Measurements from ENCODE around the gene GPR137. TPM values are rescaled to one million over a fixed set of nuclear protein-coding genes. Genes with fewer than 3 reads are reported as not detected.

GPR137 gene
- total RNA-seq, 1 donor from 2014 or later = 4.9 TPM

DNA sequence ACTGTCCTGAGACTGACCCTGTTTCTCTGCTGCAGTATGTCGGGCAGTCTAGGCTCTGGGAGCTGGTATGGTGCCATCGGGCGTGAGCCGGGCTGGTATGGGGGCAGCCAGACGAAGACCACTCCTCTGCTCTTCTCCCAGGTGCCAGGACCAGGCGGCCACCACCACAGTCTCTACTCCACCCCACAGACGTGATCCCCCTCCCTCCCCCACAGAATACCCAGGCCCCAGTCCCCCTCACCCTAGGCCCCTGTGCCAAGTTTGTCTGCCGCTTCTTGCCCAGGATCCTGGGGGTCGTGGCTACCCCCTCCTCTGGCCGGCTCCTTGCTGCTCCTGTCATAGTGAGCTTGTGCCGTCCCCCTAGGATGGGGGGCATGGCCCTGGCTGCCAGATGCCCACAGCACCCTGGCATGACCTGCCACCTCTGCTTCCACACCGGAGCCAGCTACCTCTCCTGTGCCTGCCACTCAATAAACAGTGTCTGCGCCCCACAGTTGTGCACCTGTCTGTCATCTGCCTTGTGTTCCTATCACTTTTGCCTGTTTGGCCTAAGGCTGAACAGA is 3.4 kb downstream of the GPR137 start:
- peaks cover 57% of the 10 kb centered on the region for H3K27me3 ChIP-seq

DNA sequence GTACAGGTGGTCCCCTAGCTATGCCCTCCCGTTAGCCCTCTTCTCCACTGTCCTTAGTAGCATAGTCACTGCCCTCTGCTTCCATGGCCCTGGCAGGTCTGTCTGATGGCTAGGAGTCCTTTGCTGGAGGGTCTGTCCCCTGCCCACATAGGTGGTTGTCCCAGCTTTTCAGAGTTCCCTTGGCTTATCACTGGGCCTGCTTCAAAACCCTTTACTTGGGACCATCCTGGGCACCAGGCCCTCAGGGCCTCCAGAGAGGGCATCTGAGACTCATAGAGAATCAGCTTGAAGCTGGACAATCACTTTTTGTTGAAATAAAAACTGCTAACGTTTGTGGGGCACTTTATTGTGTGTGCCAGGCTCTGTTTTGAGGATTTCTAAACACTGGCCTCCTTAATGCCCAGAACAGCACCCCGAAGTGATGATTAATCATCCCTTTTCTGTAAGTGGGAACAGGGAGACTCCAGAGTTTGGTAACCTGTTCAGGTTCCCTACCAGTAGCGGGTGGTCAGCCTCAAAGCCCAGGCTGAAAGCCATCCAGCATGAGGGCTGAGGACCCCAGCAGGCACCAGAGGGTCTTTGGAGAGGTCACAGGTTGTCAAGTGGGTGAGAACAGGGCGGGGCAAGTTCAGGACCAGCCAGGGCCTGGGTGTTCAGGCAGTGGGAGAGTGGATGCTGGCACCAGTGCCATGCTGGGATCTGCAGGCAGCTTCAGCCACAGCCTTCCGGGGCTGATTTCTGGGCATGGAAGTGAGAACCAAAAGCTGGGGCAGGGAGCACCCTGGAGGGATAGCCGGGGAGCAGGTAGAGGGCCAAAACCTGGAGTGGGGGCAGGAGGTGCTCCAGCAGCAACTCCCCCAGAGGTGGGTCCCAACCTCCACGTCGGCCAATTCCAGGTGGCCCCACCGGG is 5.0 kb downstream of the GPR137 start:
- peaks cover 14% of the 10 kb centered on the region for H3K4me1 ChIP-seq
- no peaks in the 10 kb centered on the region for H3K9me3 ChIP-seq (ENCODE audit: low read depth)

More for the DNA sequence above, 3.4 kb downstream of the GPR137 start:
- no peak overlapping the region for H3K9ac ChIP-seq
- Mint-ChIP-seq H3K4me3 (peak overlapping the region; percentile 46), H3K36me3 (peaks cover 4% of the 10 kb centered on the region), H3K27me3 (ENCODE audit: insufficient read depth, low read depth) (peaks cover 44% of the 10 kb centered on the region), H3K27ac (no peak overlapping the region), H3K4me1 (peaks cover 17% of the 10 kb centered on the region), H3K9me3 (peaks cover 2% of the 10 kb centered on the region)
- H3K27ac ChIP-seq = no peak overlapping the region
- no peak overlapping the region for H3K4me2 ChIP-seq
- no peaks in the 10 kb centered on the region for H3F3A ChIP-seq (ENCODE audit: low read depth)
- H3K4me1 ChIP-seq = peaks cover 14% of the 10 kb centered on the region
- H3K4me3 ChIP-seq = no peak overlapping the region
- no peaks in the 10 kb centered on the region for H3K36me3 ChIP-seq
- H4K20me1 ChIP-seq (ENCODE audit: low read depth) = peaks cover 31% of the 10 kb centered on the region
- no peak for TF ChIP-seq EZH2phosphoT487 (IDR thresholded peaks at IDR 0.05)
- TF ChIP-seq EZH2 (IDR thresholded peaks at IDR 0.05) = no peak
- TF ChIP-seq, protein P1, sequence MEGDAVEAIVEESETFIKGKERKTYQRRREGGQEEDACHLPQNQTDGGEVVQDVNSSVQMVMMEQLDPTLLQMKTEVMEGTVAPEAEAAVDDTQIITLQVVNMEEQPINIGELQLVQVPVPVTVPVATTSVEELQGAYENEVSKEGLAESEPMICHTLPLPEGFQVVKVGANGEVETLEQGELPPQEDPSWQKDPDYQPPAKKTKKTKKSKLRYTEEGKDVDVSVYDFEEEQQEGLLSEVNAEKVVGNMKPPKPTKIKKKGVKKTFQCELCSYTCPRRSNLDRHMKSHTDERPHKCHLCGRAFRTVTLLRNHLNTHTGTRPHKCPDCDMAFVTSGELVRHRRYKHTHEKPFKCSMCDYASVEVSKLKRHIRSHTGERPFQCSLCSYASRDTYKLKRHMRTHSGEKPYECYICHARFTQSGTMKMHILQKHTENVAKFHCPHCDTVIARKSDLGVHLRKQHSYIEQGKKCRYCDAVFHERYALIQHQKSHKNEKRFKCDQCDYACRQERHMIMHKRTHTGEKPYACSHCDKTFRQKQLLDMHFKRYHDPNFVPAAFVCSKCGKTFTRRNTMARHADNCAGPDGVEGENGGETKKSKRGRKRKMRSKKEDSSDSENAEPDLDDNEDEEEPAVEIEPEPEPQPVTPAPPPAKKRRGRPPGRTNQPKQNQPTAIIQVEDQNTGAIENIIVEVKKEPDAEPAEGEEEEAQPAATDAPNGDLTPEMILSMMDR (IDR thresholded peaks at IDR 0.05) = no peak
- no peaks in the 10 kb centered on the region for H3K79me2 ChIP-seq (ENCODE audit: low read depth)
- no peak for DNase-seq (ENCODE audit: low spot score)
- H2AFZ ChIP-seq (replicated peaks) = no peak overlapping the region
- no peaks in the 10 kb centered on the region for H3K9me3 ChIP-seq (ENCODE audit: low read depth)

DNA sequence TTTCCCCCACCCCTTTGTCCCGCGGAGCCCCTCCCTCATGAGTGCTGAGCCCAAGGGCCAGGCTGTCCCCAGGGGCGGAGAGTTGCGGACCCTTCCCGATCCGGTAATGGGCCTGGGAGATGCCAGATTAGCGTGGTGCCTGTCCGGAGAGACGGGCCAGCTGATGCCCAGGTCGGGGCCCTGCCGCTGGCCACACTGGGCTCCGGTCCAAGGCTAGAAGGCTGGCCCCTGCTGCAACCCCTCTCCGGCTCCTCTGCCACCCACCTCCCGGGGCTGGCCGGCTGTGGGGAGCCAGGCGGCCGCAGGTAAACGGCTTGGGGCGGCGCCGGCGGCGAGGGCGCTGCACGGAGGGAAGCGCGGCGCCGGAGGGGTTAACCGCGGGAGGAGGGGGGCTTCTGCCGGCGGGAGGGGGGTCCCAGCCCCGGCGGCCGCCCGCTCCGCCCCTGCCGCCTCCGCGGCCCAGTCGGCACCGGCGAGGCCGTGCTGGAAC is 5.7 kb downstream of the GPR137 start, which contains the start of gene KCNK4:
Gene KCNK4 (plus strand): TSS at position 41 of the 490 bp plus-strand sequence. CDS start 1,717 bp downstream, outside the sequence.
- Histone ChIP-seq H3K27ac (no peak within 1 kb of the TSS), H3K79me2 (ENCODE audit: low read depth) (no peaks in the 10 kb centered on the region), H3K36me3 (no peaks in the 10 kb centered on the region), H3K9me3 (ENCODE audit: low read depth) (no peaks in the 10 kb centered on the region), H3F3A (ENCODE audit: low read depth) (no peaks in the 10 kb centered on the region), H4K20me1 (ENCODE audit: low read depth) (peaks cover 31% of the 10 kb centered on the region), H3K27me3 (peaks cover 79% of the 10 kb centered on the region), H2AFZ (replicated peaks) (no peak within 1 kb of the TSS), H3K9ac (no peak within 1 kb of the TSS), H3K4me3 (peak within 1 kb of the TSS; percentile 44), H3K4me2 (peak within 1 kb of the TSS; percentile 85), H3K4me1 (peaks cover 10% of the 10 kb centered on the region)
- peak; percentile 42 for DNase-seq (ENCODE audit: low spot score)
- peaks cover 4% of the 10 kb centered on the region for H3K36me3 Mint-ChIP-seq
- TF ChIP-seq EZH2phosphoT487 (IDR thresholded peaks at IDR 0.05) = peak; percentile 92
- peak; percentile 90 for TF ChIP-seq EZH2 (IDR thresholded peaks at IDR 0.05)
- TF ChIP-seq, protein P1 (IDR thresholded peaks at IDR 0.05) = no peak
- H3K9me3 Mint-ChIP-seq = peaks cover 2% of the 10 kb centered on the region
- H3K27me3 Mint-ChIP-seq (ENCODE audit: insufficient read depth, low read depth) = peaks cover 61% of the 10 kb centered on the region
- H3K4me3 Mint-ChIP-seq = peak within 1 kb of the TSS; percentile 80
- peaks cover 15% of the 10 kb centered on the region for H3K4me1 Mint-ChIP-seq
- no peak within 1 kb of the TSS for H3K27ac Mint-ChIP-seq

More for the DNA sequence above, 5.0 kb downstream of the GPR137 start:
- no peak overlapping the region for H3K27ac Mint-ChIP-seq
- no peak overlapping the region for H3K27ac ChIP-seq
- peaks cover 17% of the 10 kb centered on the region for H3K4me1 Mint-ChIP-seq
- no peaks in the 10 kb centered on the region for H3K79me2 ChIP-seq (ENCODE audit: low read depth)
- H3K4me2 ChIP-seq = peak overlapping the region; percentile 85
- peaks cover 31% of the 10 kb centered on the region for H4K20me1 ChIP-seq (ENCODE audit: low read depth)
- H3K36me3 Mint-ChIP-seq = peaks cover 4% of the 10 kb centered on the region
- no peaks in the 10 kb centered on the region for H3F3A ChIP-seq (ENCODE audit: low read depth)
- TF ChIP-seq EZH2 (IDR thresholded peaks at IDR 0.05) = no peak
- TF ChIP-seq EZH2phosphoT487 (IDR thresholded peaks at IDR 0.05) = no peak
- TF ChIP-seq, protein P1 (IDR thresholded peaks at IDR 0.05) = no peak
- peaks cover 2% of the 10 kb centered on the region for H3K9me3 Mint-ChIP-seq
- H3K9ac ChIP-seq = no peak overlapping the region
- no peak overlapping the region for H2AFZ ChIP-seq (replicated peaks)
- no peak overlapping the region for H3K4me3 ChIP-seq
- H3K27me3 ChIP-seq = peaks cover 72% of the 10 kb centered on the region
- peak overlapping the region; percentile 80 for H3K4me3 Mint-ChIP-seq
- H3K36me3 ChIP-seq = no peaks in the 10 kb centered on the region
- no peak for DNase-seq (ENCODE audit: low spot score)
- H3K27me3 Mint-ChIP-seq (ENCODE audit: insufficient read depth, low read depth) = peaks cover 55% of the 10 kb centered on the region

All from neural progenitor cell (in vitro differentiated cells).